ENCODE data around the gene TEAD1.
A peak's percentile ranks its signal among the peaks of the same experiment; 100 is the strongest.

The TEAD1 gene

GRCh38 chr11:12793065-12793464 is 118.8 kb downstream of the TEAD1 start:
- no peak for DNase-seq

DNA sequence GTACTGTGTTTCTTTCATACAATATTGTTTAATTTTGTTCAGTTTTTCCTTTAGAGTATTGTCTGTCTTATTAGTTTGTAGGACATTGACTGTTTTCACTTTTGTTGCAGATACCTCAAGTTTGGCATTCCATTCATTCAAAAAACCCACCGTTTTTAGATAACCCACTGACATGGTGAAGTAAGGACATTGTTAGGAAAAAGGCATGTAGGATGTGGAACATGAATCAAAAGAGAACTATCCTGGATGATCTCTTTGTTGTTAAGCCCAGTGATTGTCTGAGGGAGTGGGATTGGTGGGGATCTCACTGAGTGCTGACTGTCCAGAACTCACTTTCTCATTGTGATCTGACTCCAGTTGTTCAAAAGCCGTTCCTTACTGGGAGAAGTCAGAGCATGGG is 119.3 kb downstream of the TEAD1 start:
- DNase-seq: no peak

DNA sequence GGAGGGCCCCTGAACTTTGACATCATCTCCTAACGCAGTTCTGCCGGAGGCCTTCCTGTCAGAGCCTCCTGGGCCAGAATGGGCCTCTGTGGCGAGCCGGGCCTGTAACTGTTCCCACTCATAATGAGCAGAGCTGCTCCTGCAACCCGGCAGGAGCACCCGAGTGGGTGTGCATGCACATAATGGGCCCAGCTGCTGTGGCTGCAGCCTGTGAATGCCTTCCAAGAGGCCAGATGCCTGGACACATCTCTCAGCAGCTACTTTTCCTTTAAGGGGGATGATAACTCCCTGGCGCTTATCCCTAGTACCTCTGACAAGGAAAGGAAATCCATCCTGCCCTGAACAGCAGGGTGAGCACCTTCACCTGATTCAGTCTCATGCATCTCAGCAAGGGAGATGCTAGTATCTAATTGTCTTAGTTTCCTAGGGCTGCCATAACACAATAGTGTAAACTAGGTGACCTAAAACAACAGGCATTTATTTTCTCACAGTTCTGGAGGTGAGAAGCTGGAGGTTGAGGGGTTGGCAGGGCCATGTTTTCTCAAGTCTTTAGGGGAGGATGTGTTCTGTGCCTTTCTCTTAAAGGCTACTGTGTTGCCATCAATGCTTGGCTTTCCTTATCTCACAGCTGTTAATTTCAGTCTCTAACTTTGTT is 120.5 kb downstream of the TEAD1 start:
- no peak for DNase-seq

DNA sequence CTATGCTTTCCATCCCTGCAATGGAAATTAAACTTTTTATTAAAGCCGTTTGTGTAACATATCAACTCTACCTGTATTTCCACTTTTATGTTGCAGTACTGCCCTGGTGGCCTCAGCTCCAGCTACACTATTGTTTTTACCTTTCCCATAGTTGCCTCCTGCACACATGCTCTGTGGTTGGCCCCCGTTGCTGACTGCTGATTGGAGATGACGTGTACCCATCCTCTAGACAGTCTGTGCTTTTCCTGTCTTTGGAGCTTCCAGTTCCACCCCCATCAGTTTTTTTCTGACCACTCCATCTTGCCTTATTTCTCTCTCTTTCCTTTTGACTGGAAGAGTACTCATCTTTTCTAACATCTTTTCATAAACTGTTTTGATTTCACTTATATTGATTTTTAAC is 123.8 kb downstream of the TEAD1 start:
- no peak for DNase-seq

DNA sequence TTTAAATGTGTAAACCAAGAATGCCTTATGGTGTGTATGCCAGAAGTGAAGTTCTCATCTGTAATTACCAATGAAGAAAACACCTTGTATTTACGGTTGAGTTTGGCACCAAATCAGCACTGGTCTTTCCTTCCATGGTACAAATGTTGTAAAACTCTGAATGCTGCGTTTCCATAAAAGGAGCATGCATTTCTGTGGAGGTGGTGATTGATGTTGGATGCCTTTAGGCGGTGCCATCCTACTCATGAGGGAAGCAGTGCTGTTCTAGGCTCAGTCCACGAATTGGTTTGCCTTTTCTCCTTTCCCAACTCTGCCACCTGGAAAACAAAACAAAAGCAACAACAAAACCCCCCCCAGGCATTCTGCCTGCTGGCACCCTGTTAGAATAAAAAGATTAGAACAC is 124.4 kb downstream of the TEAD1 start:
- DNase-seq: no peak

DNA sequence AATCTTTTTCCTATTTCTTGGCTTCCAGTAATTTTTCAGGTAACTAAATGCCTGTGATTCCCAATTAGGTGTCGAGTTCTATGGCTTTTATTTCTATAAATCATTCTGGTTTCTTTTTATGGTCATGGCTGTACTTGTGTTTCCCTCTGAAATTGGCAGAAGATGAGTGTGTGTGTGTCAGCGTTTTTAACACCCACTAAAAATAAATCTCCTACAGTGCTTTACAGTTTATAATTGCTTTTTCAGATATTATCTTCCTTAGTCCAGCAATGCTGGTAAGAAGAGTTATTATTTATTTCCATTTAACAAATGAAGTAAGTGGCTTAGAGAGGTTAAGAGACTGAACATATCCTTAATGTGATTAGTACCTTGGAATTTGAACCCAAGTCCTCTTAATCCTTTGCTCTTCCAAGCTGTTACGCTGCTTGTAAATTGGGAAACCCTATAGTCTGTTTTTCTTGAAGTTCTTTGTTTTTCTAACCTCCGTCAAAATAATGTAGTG is 125.2 kb downstream of the TEAD1 start:
- no peak for DNase-seq

- DNase-seq: peak; percentile 77
Measured at GRCh38 chr11:12800032-12800671, 125.9 kb downstream of the TEAD1 start.

DNA sequence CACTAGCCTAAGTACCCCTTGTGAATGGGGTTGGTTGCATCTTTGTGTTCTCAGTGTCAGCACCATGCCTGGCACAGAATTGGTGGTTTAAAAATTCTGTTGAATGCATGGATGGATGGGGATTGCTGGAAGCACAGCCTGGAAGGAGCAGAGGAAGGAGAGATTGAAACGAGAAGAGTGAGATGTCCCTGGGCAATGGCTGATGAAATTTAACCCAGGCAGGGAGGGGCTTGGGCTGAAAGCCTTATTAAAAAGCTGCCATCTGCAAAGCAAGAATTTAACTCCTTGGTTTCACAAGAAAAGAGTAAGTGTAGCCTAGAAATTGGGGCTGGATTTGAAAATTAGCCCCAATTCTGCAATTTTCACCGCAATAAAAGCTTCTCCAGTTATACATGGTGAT is 126.7 kb downstream of the TEAD1 start:
- no peak for DNase-seq

- peak; percentile 66 for DNase-seq
Measured at GRCh38 chr11:12801976-12802375, 127.8 kb downstream of the TEAD1 start.

- DNase-seq: peak; percentile 80
Measured at GRCh38 chr11:12802418-12803085, 128.3 kb downstream of the TEAD1 start.

DNA sequence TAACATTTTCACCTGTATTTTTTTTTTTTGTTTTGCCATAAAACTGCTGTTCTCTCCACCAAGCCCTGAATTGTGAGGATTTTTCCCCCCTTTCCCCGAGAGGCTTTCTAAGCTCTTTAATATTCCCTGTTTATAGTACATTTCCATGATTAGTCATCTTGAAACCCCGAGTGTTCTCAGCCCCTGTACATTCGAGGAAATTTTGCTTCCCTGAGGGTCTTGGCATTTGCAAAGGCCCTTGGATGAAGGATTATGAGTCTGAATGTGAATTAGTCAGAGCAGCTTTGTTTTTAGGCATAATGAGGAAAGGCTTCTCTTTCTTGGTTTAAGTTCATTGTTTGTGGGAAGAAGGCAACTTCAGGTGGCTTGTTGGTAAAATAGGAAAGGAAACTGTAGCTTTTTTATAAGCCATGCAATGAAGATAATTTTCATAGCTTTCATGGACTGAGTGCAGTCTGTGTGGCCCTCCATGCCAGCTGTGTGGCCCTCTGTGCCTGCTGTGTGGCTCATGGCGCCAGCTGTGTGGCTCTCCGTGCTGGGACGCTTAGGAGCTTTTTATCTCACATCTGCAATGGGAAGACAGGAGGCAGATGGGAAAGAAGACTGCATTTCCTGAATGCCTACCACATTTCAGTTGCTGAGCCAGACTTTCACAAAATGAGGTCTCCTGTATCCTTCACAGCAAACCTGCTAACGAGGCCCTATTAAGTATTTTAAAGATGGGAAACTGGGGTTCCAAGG is 129.0 kb downstream of the TEAD1 start:
- peak; percentile 82 for DNase-seq

DNA sequence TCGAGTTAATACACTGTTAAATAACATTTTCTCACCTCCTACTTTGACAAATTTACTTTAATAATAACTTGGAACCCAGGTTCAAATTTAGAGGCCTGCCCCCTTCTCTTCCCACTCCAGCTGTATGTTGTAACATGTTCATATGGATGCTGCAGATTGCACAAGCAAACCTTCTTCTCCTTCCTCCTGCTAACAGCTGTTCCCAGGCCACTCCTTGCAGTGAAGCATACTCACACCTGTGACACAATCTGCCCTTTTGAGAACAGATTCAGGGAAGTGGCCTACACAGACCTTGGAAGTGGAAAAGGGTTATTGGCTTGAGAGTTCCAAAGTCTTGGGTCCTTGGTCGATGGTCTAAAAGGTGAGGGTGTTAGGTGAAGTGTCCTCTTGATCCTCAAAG is 131.9 kb downstream of the TEAD1 start:
- DNase-seq: no peak

DNA sequence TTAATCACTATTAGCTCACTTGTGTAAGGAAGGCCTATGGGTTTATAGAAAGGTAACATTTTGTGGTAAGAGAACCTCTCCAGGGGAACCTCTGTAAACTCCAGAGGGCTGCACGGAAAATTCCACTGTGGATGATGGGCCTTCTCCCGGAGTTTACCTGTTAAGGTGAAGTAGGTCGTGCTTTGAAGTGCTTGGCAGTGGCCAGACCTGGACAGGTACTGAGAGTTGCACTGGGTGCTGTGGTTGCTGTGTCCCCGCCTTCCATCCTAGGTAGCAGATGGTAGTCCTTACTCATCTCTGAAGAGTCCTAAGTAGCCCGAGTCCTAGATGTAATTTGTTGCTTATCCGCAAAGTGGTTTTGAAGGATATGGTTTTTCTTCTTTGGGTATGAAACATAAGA is 133.4 kb downstream of the TEAD1 start:
- no peak for DNase-seq

- peak; percentile 72 for DNase-seq
Measured at GRCh38 chr11:12808519-12808918, 134.3 kb downstream of the TEAD1 start.

GRCh38 chr11:12809364-12809763 is 135.1 kb downstream of the TEAD1 start:
- DNase-seq: no peak

GRCh38 chr11:12809864-12810567 is 135.8 kb downstream of the TEAD1 start:
- DNase-seq: peak; percentile 83

DNA sequence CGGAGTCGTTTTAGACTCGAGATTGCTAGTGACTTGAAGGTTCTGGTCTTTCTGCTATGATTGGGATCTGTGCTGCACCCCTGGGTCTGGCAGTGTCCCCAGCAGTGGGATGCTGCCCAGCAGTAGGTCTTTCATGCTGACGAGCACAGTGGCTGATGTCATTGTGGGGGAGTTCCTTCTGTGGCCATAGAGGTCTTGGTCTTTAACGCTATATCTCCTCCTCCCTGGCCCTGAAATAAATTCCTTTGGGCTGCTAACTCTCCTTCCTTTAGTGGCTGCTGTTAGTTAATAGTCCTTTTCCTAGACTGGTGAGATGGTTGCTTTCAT is 136.3 kb downstream of the TEAD1 start:
- DNase-seq: peak; percentile 77

- DNase-seq: no peak
Measured at GRCh38 chr11:12811861-12812260, 137.6 kb downstream of the TEAD1 start.

DNA sequence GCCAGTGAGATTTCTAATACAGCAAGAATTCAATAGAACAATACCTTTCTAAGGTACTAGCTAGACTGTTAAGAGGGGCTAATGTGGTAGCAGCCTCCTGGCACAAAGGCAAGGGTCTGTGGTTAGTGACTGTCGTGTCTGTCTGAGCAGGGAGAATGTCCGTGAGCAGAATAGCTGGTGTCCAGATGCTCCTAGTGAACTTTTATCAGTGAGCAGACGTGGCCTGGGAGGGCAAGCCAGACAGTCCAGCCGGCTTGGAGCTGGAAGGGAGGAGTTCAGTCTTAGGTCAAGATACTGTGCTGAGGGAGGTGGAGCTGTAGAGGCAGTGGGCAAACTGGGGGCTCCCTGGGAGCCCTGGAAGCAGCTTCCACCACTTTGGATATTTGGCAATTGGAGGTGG is 138.6 kb downstream of the TEAD1 start:
- DNase-seq: no peak

DNA sequence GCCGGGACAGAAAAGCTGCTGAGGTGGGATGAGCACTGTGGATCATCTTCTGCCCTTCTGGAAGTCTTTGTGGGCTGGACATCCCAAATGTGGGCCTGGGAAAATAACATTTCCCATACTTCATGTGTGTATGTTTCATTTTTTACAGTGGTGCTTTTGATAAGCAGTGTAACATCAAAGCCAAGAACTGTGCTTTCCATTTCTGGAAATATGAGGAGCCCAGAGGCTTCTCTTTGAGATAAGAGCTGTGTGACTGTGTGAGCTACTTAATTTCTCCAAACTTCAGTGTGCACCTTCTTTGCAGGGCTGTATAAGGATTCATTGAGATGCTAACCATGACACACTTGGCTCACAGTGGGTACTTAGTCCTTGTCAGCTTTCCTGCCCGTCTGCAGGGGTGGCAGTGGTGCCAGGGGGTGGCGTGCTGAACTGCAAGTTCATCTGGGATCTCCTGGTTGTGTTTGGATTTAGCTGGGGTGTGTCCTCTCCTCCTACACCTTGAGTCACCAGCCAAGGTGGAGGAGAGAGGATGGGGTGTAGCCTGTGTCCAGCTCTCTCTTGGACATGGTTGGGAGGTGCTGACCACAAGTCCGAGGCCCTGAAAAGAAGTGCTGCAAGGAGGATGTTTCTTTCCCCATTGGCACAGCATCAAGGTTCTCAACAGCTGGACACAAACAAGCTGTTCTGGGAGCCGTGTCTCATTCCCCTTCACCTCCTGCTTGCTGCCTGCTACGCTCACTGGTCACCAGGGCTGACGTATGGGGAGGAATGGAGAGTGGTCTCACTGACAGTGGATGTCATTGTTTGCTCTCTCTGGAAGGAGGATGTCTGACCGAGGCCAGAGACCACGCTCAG is 139.4 kb downstream of the TEAD1 start:
- DNase-seq: peak; percentile 72

DNA sequence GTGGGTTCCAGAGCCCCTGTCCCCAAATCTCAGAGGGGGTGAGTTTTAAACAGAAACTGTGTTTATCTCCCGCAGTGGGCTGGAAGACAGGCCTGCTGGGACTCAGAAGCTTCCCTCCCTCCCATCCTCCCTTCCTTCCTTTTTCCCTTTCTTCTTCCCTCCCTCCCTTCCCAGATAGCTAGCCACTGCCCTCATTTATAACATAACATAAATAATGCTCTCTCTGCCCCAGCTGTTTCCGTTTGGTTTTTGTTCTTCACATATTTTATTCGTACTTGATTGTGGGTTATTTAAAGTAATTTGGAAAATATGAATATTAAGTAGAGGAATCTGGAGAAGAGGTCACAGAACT is 140.9 kb downstream of the TEAD1 start:
- DNase-seq: no peak

DNA sequence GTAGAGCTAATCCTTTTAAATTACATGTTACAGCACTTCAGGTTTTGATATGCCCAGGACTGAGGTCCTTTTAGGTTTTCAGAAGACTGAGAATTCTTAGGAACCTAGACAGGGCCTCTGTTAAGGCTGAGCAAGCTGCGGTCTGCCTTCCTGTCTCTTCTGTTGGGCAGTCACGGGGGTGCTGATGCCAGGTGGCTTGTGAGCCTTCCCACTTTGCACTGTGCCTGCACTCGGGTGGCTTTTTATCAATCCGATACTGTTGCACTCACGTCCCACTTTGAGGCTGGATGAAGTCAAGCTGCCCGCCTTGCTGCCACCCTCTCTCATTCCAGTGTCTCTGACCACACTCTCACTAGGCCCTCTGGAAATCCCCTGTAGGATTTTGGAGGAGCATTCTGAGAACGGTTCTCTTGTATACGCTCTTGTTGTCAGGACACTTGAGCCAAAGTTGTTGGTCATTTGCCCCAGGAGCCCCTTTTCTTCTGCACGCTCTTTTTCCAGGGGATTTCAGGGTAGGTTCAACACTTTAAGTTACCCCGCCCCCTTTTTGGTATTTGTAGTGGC is 141.8 kb downstream of the TEAD1 start:
- DNase-seq: no peak
